Fibroblast of skin of left biceps (primary cell): Measurements from ENCODE around the gene SLIT3.

Experiments
- DNase-seq, 2 experiments: peaks; one replicate each; pipeline ENCODE4 v3.0.0-alpha.2; 2013; ENCODE audit warnings: low read depth in 2 of 2

Gene SLIT3

GRCh38 chr5:168892618-168893186 is 408.2 kb downstream of the SLIT3 start:
- no peak for DNase-seq

- DNase-seq, result no peak
Observed at GRCh38 chr5:168890816-168891812, 409.8 kb downstream of the SLIT3 start.

GRCh38 chr5:168889039-168889438 is 411.9 kb downstream of the SLIT3 start:
- no peak for DNase-seq

GRCh38 chr5:168887931-168888330 is 413.0 kb downstream of the SLIT3 start:
- no peak for DNase-seq

- no peak for DNase-seq
Observed at GRCh38 chr5:168886157-168886556, 414.8 kb downstream of the SLIT3 start.

GRCh38 chr5:168885324-168886120 is 415.4 kb downstream of the SLIT3 start:
- no peak for DNase-seq

- no peak for DNase-seq
Observed at GRCh38 chr5:168883991-168884390, 416.9 kb downstream of the SLIT3 start.

GRCh38 chr5:168883281-168883741 is 417.6 kb downstream of the SLIT3 start:
- DNase-seq, result no peak

GRCh38 chr5:168882283-168882682 is 418.7 kb downstream of the SLIT3 start:
- no peak for DNase-seq

GRCh38 chr5:168881427-168882149 is 419.4 kb downstream of the SLIT3 start:
- no peak for DNase-seq

GRCh38 chr5:168879929-168880328 is 421.0 kb downstream of the SLIT3 start:
- DNase-seq, result no peak

GRCh38 chr5:168879331-168879730 is 421.6 kb downstream of the SLIT3 start:
- no peak for DNase-seq

GRCh38 chr5:168878135-168878745 is 422.7 kb downstream of the SLIT3 start:
- DNase-seq, result no peak

GRCh38 chr5:168877132-168877892 is 423.6 kb downstream of the SLIT3 start:
- no peak for DNase-seq

GRCh38 chr5:168876419-168876818 is 424.5 kb downstream of the SLIT3 start:
- DNase-seq, result no peak

- no peak for DNase-seq
Observed at GRCh38 chr5:168875832-168876231, 425.1 kb downstream of the SLIT3 start.

- DNase-seq, result no peak
Observed at GRCh38 chr5:168874713-168875380, 426.1 kb downstream of the SLIT3 start.

GRCh38 chr5:168872246-168872645 is 428.7 kb downstream of the SLIT3 start:
- no peak for DNase-seq

- no peak for DNase-seq
Observed at GRCh38 chr5:168870910-168871309, 430.0 kb downstream of the SLIT3 start.
